ENCODE data around the gene ARFGAP2.
"Not testable (repeated sequence)": the region's sequence is repeated elsewhere in the genome, so short reads cannot be mapped to it uniquely, and the experiment has no call there.

Gene ARFGAP2

DNA sequence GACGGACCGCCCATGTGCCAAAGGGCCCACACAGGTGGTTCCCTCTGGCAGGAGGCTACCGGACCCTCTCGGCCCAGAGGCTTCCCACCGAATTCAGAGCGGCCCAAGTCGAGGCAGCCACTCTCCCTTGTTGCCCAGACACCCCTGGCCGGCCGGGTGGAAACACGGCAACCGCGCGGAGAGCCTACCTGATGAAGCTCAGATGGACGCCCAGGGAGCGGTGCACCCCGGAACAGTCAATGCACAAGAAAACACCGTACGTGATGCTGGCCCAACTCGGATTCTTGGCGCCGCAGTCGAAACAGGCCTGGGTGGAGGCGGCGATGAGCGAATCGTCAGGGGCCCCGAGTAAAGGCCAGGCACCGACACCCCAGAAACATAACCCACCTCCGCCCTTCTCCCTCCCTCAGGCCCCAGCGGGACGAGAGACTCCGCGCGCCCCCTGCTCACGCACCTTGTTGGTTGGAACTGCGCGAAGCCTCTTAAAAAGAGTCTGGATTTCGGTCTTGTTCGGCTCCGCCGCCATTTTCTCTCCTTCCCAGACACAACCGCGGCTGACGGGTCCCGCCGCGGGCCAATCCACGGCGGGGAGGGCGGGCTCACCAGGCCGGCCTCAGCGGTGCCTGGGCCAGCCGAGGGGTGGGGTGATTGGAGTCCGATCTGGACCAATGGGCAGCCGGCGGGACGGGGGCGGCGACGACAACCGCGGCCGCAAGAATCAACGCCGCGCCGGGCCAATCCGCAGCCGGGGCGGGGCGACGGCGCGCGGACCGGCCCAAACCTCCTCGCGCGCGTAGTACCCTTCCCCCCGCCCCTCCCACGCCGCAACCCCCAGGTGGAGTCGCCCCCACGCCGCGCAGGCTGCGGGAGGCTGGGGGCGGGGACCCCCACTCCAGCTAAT lies at the start of gene ARFGAP2:
Gene ARFGAP2, minus strand, starts transcription at position 552 of the 901 bp plus-strand sequence. Its CDS starts 26 bp downstream, at position 526.
- DNase-seq: peak; percentile 92 to 95

DNA sequence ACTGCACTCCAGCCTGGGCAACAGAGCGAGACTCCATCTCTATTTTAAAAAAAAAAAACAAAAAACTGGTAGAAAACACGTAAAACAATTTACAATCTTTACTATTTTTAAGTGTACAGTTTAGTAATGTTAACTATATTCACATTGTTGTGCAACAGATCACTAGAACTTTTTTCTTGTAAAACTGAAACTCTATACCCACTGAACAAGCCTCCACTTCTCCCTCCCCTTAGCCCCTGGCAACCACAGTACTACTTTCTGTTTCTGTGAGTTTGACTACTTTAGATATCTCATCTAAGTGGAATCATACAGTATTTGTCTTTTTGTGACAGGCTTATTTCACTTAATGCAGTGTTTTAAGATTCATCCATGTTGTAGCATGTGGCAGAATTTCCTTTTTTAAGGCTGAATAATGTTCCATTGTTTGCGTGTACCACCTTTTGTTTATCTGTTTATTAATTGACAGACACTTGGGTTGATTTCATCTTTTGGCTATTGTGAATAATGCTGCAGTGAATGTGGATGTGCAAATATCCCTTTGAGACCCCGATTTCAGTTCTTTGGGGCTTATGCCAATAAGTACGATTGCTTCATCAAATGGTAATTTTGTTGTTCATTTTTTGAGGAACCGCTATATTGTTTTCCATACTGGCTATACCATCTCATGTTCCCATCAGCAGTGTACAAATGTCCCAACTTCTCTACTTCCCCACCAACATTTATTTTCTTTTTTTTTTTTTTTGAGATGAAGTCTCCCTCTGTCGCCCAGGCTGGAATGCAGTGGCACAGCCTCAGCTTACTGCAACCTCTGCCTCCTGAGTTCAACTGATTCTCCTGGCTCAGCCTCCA lies 49.1 kb upstream of the ARFGAP2 start:
- no peak for DNase-seq

DNA sequence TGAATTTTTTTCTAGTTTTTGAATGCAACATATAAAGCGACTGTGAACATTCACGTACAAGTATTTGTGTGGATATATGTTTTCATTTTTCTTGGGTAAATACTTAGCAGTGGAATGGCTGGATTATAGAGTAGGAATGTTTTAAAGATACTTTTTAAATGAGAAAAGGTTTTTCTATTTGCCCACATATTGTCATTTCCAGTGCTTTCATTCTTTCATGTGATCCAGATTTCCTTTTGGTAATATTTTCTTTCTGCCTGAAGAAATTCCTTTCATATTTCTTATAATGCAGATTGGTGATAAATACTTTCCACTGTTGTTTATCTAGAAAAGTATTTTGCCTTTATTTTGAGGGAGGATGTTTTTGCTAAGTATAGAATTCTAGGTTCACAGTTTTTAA lies 46.0 kb upstream of the ARFGAP2 start:
- DNase-seq: no peak

DNA sequence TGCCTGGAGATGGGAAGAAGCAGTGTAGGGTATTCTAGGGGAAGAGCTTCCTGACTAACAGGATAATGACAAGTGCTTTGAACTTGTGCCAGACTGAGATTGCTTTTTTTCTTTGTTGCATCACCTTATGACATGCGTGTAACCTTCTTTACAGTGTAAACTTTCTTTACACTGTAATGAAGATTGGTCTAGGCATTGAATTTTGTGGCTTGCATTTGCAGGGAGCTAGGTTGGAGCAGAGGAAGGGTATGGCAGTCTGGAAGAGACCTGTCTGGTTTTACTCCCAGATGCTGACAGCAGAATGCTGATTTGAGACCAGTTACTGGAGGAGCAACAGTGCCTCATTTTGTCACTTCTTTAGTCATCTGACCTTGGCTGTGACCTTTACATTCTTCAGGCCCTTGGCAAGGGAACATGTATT lies 43.7 kb upstream of the ARFGAP2 start:
- DNase-seq: no peak

DNA sequence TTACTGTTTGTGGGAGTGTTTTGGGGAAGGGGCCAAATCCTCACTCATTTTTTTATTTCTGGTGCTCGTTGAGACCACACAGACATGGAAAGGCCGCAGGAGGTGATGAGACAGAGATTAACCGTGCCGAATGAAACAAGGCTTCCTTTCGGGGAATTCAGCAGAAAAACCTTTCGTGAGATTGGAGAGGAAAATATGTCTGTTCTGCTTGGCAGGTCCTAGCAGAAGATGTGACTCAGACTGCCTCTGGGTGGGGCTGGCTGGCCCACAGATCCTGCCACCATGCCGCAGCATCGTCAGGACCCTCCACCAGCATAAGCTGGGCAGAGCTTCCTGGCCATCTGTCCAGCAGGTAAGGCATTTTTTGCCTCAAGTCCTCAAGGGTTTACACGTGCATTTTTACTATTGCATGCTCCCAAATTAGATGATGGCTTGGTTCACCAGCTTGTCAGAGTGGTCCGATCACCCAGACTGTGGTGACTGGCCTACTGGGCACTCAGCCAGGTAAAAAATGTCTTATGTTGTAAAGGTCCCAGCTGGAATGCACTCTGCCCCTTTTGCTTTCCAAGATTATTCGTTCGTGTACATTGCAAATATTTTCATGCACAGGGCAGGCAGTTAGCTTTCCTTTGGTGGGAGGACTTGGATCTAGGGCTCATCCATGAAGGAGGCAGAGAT lies 39.6 kb upstream of the ARFGAP2 start:
- DNase-seq: peak; percentile 42 to 45

DNA sequence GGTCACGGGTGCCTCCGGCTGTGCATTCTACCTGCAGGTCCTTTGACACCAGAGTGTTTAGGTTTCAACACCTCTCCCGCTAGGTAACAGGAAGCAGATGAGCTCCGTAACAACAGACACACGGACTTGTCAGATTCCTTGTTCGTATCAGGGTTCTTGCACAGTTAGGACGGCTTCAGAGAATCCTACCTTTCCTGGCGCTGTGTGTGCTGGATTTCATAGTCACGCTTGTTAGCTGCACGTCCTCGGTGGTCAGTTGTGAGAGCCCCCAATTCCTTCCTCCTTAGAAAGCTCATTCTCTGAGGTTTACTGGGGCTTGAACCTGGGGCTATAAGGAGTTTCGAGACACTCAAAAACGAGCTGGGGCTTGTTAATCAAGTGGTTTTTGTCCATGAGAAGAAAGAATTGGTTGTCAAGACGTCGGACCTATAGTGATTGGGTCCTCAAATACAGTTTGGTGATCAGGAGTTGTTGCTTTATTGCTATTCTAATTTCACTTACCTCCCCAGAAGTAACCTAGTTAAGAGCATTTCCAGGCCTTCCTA lies 38.8 kb upstream of the ARFGAP2 start:
- peak in 1 of 2 experiments; percentile 44 for DNase-seq

DNA sequence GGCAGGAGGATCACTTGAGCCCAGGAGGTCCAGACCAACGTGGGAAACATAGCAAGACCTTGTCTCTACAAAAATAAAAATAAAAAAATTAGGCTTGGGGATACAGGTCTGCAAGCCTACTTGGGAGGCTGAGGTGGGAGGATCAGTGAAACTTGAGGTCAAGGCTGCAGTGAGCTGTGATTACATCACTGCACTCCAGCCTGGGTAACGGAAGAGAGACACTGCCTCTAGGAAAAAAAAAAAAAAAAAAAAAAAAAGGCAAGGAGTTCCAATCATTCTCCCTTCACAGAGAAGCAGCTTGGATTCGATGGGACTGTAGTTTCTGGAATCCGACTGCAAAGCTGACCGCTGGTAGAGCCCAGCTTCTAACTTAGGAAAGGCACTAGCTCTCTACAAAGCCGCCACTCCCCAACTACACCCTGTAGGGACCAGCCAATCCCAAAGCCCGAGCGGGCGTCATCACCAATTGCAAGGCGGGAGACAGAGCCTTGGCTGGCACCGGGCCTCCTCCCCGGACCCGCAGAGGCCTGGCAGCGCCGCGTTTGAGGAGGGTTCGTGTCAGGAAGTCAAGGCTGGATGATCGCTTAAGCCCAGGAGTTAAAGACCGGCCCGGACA lies 37.4 kb upstream of the ARFGAP2 start:
- peak; percentile 57 to 72 for DNase-seq

DNA sequence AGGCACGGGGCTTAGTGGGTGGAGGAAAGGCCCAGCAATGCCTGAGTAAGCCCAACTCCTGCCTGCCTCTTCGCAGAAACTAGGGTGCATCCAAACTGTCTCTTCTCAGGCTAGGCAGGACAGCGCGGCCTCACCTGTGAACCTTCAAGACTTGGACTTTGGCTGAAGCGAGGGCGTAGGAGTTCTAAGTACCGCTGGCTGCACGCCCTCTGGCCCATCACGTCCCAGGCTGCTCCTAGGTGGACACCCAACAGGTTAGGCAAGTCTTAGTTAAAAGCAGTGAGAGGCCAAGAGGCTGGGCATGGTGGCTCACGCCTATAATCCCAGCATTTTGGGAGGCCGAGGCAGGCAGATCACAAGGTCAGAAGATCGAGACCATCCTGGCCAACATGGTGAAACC lies 36.3 kb upstream of the ARFGAP2 start:
- DNase-seq: no peak

DNA sequence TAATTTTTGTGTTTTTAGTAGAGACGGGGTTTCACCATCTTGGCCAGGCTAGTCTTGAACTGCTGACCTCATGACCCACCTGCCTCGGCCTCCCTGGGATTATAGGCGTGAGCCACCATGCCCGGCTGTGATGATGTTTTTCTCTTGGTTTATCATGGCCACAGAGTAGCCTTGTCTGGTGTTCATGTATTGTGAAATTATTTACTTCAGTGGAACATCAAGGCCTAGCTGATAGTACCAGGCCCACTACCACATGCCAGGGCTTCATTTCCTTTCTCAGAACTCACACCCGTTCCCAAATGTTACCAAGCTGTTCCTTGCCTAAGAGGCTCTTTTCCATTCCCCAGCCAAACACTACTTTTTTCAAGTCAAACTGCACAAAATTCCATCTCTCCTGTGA lies 31.9 kb upstream of the ARFGAP2 start:
- DNase-seq: no peak

DNA sequence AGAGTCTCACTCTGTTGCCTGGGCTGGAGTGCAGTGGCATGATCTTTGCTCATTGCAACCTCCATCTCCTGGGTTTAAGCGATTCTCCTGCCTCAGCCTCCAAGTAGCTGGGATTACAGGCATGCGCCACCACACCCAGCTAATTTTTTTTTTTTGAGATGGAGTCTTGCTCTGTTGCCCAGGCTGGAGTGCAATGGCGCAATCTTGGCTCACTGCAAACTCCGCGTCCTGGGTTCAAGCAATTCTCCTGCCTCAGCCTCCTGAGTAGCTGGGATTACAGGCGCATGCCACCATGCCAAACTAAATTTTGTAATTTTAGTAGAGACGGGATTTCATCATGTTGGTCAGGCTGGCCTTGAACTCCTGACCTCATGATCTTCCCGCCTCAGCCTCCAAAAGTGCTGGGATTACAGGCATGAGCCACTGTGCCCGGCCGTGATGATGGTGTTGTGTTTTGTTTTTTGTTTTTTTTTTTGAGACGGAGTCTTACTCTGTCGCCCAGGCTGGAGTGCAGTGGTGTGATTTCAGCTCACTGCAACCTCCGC lies 31.4 kb upstream of the ARFGAP2 start:
- not testable (repeated sequence) for DNase-seq

DNA sequence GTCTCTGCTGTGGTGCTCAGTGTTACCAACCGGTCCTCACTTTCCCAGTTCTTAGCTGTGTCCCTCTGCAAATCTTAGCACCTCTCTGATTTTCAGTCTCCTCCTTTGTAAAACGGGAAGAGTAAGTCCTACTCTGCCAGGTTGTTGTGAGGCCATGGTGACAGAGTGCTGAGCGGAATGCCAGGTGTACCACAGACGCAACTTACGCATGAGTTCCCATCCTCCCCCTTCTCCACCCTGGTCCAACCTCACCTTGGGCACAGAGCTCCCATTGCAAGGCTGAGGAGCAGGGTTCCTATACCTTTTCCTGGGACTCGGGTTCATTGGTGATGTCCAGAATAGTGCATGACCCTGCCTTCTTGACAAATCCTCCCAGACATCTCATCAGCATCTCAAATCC lies 30.8 kb upstream of the ARFGAP2 start:
- DNase-seq: no peak

DNA sequence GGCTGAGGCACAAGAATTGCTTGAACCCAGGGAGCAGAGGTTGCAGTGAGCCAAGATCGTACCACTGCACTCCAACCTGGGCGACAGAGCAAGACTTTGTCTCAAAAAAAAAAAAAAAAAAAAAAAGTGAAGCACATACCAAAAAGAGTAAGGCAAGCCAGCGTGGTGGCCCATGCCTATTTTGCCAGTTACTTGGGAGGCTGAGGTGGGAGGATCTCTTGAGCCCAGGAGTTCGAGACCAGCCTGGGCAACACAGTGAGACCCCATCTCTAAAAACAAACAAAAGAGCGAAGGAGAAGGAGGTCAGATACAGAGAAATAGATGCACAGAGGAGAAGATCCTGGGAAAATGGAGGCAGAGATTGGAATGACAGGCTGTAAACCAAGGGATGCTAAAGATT lies 29.9 kb upstream of the ARFGAP2 start:
- not testable (repeated sequence) for DNase-seq

DNA sequence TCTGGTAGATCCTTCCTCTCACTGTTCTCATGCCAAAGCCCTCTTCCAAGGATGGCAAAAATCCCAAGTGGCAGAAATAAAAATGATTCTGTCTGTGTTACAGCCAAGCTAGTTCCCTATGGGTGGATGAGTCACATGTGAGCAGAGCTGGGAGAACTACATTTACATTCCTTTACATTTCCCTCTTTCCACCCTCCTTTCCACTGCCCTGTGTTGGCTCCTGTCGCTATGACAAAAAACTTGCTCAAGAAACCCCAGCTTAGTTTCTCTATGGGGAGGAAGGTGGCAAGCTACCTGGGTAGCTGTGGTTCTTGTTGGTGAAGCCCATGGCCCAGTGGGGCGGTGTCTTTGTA lies 27.9 kb upstream of the ARFGAP2 start:
- no peak for DNase-seq

DNA sequence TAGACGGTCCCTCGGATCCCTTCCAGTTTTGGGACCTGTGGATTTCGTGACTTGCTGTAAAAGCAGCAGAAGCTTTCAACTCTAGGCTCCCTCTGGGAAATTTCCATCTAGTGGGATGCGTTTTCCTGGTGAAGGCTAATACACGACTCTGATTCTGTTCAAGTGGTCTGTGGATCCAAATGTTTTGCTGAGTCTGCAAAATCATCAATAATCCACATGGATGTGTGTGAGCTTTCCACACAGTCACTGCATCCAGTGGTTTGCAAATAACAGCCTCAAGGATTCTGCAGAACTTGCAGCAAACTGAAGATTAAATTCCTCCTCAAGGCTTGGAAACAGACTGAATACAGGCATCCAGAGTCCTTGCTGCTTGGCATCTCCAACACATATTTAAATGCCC lies 25.9 kb upstream of the ARFGAP2 start:
- DNase-seq: no peak

DNA sequence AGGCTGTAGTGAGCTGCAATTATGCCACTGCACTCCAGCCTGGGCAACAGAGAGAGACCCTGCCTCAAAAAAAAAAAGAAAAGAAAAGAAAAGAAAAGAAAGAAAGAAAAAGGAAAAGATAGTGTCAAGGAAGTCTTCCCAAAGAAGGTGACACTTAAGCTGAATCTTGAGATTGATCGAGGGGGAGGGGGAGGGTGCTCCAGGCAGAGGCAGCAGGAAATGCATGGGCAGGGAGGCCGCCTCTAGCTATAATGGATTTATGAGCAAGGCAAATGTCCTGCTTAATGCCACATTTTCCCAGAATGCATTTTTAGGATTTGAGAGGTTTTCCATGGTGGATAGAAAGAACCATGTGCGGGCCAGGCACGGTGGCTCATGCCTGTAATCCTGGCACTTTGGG lies 24.3 kb upstream of the ARFGAP2 start:
- no peak for DNase-seq

DNA sequence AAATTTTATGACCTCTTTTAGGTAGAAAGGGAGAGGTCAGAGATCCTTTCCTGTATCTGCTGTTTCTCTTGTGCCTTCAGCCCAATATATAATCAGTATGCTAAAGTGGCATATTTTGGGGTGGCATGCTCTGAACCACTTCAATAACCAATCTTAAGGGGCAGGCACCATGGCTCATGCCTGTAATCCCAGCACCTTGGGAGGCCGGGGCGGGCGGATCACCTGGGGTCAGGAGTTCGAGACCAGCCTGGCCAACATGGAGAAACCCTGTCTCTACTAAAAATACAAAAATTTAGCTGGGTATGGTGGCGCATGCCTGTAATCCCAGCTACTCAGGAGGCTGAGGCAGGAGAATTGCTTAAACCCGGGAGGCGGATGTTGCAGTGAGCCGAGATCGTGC lies 21.5 kb upstream of the ARFGAP2 start:
- not testable (repeated sequence) for DNase-seq

DNA sequence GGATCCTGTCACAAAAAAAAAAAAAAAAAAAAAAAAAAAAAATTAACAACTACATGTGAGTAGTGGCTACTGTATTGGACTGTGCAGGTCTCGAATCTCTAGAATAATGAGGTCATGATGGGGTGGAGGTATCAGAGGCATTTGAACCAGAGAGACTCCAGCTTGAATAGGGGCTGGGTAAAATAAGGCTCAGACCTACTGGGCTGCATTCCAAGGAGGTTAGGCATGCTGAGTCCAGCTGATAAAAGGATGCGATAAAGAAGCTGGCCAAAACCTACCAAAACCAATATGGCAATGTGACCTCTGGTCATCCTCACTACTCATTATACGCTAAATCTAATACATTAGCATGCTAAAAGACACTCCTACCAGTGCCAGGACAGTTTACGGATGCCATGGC lies 15.4 kb upstream of the ARFGAP2 start:
- no peak for DNase-seq

DNA sequence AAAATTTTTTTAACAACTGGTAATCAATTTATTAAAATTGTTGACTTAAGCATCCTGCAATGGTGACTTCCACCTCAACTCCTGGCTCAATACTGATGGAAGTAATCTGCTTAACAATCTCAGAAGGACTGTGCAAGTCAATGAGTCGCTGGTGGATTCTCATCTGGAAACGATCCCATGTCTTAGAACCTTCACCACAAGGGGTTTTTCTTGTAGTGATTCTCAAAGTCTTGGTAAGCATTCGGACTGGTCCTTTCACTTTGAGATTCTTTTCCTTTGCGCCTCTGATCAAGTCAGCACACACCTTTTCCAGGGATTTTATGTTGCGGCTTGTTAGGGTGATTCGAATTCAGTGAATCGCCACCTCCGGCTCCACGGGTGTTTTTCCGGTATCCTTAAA lies 14.5 kb upstream of the ARFGAP2 start:
- not testable (repeated sequence) for DNase-seq

DNA sequence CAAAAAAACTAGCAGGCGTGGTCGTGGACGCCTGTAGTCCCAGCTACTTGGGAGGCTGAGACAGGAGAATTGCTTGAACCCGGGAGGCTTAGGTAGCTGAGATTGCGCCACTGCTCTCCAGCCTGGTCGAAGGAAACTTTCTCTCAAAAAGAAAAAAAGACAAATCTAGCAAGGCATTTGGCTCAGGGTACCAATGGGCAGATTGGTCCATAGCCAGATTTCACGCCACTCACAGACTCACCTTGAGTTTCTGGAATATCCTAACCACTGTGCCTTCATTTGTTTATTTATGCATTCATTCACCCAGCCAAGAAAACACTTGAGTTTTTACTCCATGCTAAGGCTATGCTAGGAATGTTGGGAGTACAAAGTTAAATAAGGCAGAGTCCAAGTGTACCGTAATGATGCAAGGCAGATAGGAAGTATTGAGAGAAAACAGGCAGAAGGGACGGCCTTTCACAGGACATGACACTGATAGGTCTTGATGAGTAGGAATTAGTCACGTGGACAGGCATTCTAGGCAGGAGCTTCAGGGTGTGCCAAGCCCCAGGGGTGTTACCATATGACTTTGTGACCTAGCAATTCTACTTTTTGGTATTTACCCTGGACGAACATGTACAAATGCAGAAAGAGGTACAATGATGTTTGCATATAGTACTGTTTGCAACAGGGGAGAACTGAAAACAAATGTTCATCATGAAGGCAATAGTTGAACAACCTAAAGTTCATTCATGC lies 12.6 kb upstream of the ARFGAP2 start:
- no peak for DNase-seq

DNA sequence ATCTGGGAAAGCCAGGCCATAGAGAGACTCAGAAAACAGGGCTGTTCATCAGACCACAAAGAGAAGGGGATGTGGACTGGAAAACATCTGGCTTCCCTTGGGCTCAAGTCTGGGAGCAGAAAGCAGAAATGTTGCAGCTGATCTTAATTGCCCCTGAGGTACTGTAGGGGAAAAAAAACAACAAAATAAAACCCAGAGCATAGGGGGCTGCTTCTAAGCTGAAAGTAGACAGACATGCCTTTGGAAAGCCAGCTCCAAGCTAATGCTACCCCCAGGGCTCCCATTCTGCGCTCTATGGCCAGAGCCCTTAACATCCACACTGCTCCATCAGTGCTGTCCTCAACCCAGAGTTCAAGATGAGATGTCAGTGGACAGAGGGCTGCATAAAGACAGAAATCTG lies 11.6 kb upstream of the ARFGAP2 start:
- DNase-seq: no peak

DNA sequence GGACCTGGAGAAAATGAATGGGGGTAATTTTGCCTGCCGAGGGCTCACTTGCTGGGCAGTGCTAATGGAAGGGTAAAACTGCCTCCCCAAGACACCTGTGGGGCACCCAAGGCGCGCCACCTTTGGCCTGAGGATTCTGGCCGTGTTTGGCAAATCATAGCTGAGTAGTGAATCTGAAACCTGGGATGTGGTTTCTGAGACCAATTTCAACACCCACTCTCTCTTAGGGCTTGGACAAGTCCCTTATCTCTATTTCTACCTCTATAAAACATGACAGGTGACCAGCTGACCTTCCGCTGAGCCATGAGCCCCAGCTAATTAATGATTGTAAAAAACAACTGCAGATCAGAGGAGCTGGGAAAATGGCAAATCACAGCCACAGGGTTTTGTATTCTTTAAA lies 11.0 kb upstream of the ARFGAP2 start:
- no peak for DNase-seq
